ENCODE measurements around the gene KCND2. TPM values are rescaled to one million over a fixed set of nuclear protein-coding genes. Genes with fewer than 3 reads are reported as not detected.

Gene KCND2
- total RNA-seq, 2 donors from 2014 or later, result not detected

DNA sequence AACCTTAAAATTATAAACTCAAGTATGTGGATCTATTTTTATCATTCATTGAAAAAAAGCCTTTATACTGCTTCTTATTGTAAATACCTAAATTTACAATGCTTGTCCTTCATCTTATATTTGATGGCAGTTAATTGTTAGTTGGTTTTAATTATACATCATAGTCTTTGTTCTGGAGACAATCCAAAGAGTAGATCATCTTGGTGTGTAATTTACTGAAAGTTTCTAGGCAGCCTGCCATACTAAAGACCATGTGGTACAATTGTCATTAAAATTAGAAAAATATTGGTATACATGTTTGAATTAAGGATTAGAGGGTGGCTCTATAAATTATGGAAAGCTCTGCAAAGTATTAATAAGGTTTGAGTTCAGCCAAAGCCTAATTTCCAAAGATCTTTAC is 231.4 kb downstream of the KCND2 start:
- Mint-ChIP-seq H3K36me3 (ENCODE audit: low read depth) (no peaks in the 10 kb centered on the region), H3K4me1 (no peaks in the 10 kb centered on the region), H3K27me3 (no peaks in the 10 kb centered on the region), H3K4me3 (no peak overlapping the region), H3K27ac (no peak overlapping the region)
- DNase-seq (no peak), ATAC-seq (no peak)
- no peaks in the 10 kb centered on the region for H3K9me3 ChIP-seq (ENCODE audit: control insufficient read depth, low read length, poor library complexity, severe bottlenecking)

DNA sequence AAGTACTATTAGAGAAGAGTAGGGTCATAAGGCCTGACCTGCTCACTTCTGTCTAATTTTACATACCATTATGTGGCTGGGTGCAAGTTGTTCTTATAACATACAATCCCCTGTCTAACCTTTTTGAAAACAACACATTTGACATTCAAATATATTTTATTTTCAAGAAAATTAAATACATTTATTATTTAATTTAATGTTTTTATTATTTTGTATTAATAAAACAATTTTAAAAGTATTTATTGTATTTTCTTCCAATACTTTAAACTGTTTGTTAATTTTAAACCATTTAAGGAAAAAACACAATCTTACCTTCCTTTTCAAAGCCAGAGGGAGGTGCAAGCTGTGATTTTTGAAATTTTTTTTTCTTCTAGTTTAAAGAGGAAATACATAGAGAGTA is 232.8 kb downstream of the KCND2 start:
- DNase-seq, result no peak
- ATAC-seq, result no peak
- H3K4me1 Mint-ChIP-seq, result no peaks in the 10 kb centered on the region
- no peaks in the 10 kb centered on the region for H3K36me3 Mint-ChIP-seq (ENCODE audit: low read depth)
- no peaks in the 10 kb centered on the region for H3K9me3 ChIP-seq (ENCODE audit: control insufficient read depth, low read length, poor library complexity, severe bottlenecking)
- no peak overlapping the region for H3K27ac Mint-ChIP-seq
- no peaks in the 10 kb centered on the region for H3K27me3 Mint-ChIP-seq
- no peak overlapping the region for H3K4me3 Mint-ChIP-seq

DNA sequence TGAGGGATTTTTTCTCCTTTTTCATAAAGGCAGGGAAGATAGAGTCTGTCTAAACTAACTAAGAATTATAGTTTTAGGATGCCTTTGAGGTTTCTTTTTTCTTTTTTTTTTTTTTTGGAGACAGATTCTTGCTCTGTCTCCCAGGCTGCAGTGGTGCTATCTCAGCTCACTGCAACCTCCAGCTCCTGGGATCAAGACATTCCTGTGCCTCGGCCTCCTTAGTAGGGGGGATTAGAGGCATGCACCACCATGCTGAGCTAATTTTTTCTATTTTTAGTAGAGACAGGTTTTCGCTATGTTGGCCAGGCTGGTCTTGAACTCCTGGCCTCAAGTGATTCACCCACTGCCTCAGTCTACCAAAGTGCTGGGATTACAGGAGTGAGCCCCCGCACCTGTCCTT is 239.7 kb downstream of the KCND2 start:
- no peaks in the 10 kb centered on the region for H3K9me3 ChIP-seq (ENCODE audit: control insufficient read depth, low read length, poor library complexity, severe bottlenecking)
- H3K4me1 Mint-ChIP-seq, result no peaks in the 10 kb centered on the region
- no peaks in the 10 kb centered on the region for H3K36me3 Mint-ChIP-seq (ENCODE audit: low read depth)
- DNase-seq (no peak), ATAC-seq (no peak)
- no peak overlapping the region for H3K27ac Mint-ChIP-seq
- H3K27me3 Mint-ChIP-seq, result no peaks in the 10 kb centered on the region
- no peak overlapping the region for H3K4me3 Mint-ChIP-seq

DNA sequence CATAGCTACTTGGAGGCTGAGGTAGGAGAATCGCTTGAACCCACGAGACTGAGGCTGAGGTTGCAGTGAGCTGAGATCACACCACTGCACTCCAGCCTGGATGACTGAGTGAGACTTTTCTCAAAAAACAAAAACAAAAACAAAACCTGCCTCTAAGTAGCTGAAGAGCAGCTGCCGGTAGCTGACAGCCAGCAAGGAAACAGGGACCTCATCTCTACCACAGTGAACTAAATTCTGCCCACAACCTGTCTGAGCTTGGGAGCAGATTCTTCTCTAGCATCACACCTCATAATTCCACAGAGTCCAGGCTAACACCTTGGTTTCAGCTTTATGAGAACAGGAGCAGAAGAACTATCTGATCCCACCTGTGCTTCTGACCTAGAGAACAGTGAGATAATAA is 246.2 kb downstream of the KCND2 start:
- no peak for DNase-seq
- H3K4me3 Mint-ChIP-seq, result no peak overlapping the region
- no peak overlapping the region for H3K27ac Mint-ChIP-seq
- no peaks in the 10 kb centered on the region for H3K36me3 Mint-ChIP-seq (ENCODE audit: low read depth)
- no peaks in the 10 kb centered on the region for H3K4me1 Mint-ChIP-seq
- ATAC-seq, result no peak
- H3K27me3 Mint-ChIP-seq, result no peaks in the 10 kb centered on the region
- H3K9me3 ChIP-seq (ENCODE audit: control insufficient read depth, low read length, poor library complexity, severe bottlenecking), result no peaks in the 10 kb centered on the region

DNA sequence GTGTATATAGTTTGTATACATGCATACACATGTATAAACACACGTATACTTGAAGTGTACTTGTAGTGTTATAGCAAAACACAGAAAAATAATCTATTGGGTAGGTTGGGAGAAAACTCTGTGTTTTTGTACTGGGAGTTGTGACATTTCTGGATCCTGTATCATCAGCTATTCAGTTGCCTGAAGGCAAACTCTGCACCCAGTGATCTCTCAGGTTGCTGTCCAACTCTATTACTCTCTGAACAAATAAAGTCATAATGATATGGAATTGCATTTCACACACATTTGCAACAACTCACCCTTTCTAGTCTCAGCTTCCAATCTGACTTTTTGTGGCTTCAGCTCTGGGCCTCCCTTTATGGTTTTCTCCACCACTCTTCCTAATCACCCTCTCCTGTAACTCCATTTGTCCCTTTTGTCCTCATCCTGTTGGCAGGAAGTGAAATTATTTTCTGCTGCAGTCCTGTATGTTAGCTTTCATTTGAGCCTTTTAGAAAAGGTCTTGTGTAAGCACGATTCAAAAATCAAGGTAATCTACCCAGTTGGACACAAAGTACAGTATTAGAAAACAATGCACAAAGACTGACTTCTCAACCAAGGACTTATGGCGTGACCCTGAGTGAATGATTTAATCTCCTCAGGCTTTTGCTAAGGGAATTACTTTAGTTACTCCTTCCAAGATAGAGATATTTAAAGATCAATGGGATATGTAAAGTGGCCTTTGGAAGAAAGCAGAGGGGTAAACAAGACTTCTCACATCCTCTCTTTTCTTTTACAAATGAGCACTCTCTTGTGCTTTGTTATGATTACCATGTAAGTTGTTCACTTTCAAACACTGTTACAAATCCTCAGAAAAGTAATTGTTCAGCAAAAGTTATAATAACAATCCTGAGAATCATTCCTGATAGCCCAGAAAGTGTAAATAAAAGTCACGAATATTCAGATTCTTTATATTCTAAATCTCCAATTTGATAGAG is 249.1 kb downstream of the KCND2 start:
- no peaks in the 10 kb centered on the region for H3K36me3 Mint-ChIP-seq (ENCODE audit: low read depth)
- no peak for ATAC-seq

DNA sequence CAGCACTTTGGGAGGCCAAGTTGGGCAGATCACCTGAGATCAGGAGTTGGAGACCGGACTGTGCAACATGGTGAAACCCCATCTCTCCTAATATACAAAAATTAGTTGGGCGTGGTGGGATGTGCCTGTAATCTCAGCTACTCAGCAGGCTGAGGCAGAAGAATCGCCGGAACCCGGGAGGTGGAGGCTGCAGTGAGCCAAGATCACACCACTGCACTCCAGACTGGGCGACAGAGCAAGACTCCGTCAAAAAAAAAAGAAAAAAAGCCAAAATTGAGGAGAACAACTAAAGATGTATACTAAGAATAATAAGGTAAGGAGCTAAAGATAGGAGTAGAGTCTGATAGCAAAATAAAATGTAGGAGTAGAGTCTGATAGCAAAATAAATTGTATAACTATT is 251.0 kb downstream of the KCND2 start:
- no peaks in the 10 kb centered on the region for H3K4me1 Mint-ChIP-seq
- H3K36me3 Mint-ChIP-seq (ENCODE audit: low read depth), result no peaks in the 10 kb centered on the region
- no peak overlapping the region for H3K4me3 Mint-ChIP-seq
- DNase-seq, result no peak
- no peaks in the 10 kb centered on the region for H3K27me3 Mint-ChIP-seq
- H3K27ac Mint-ChIP-seq, result no peak overlapping the region
- H3K9me3 ChIP-seq (ENCODE audit: control insufficient read depth, low read length, poor library complexity, severe bottlenecking), result no peaks in the 10 kb centered on the region
- no peak for ATAC-seq

More for the DNA sequence above, 249.1 kb downstream of the KCND2 start:
- no peaks in the 10 kb centered on the region for H3K27me3 Mint-ChIP-seq
- H3K4me1 Mint-ChIP-seq, result no peaks in the 10 kb centered on the region
- H3K9me3 ChIP-seq (ENCODE audit: control insufficient read depth, low read length, poor library complexity, severe bottlenecking), result no peaks in the 10 kb centered on the region
- no peak overlapping the region for H3K27ac Mint-ChIP-seq
- DNase-seq, result no peak
- H3K4me3 Mint-ChIP-seq, result no peak overlapping the region

GRCh38 chr7:120526902-120527509 is 254.0 kb downstream of the KCND2 start:
- DNase-seq (no peak), ATAC-seq (no peak)
- no peak overlapping the region for H3K27ac Mint-ChIP-seq
- no peaks in the 10 kb centered on the region for H3K9me3 ChIP-seq (ENCODE audit: control insufficient read depth, low read length, poor library complexity, severe bottlenecking)
- no peaks in the 10 kb centered on the region for H3K36me3 Mint-ChIP-seq (ENCODE audit: low read depth)
- no peak overlapping the region for H3K4me3 Mint-ChIP-seq
- no peaks in the 10 kb centered on the region for H3K4me1 Mint-ChIP-seq
- H3K27me3 Mint-ChIP-seq, result no peaks in the 10 kb centered on the region

GRCh38 chr7:120529736-120530135 is 256.8 kb downstream of the KCND2 start:
- H3K9me3 ChIP-seq (ENCODE audit: control insufficient read depth, low read length, poor library complexity, severe bottlenecking), result no peaks in the 10 kb centered on the region
- Mint-ChIP-seq H3K4me1 (no peaks in the 10 kb centered on the region), H3K36me3 (ENCODE audit: low read depth) (no peaks in the 10 kb centered on the region), H3K4me3 (no peak overlapping the region), H3K27ac (no peak overlapping the region), H3K27me3 (no peaks in the 10 kb centered on the region)
- DNase-seq (no peak), ATAC-seq (no peak)

DNA sequence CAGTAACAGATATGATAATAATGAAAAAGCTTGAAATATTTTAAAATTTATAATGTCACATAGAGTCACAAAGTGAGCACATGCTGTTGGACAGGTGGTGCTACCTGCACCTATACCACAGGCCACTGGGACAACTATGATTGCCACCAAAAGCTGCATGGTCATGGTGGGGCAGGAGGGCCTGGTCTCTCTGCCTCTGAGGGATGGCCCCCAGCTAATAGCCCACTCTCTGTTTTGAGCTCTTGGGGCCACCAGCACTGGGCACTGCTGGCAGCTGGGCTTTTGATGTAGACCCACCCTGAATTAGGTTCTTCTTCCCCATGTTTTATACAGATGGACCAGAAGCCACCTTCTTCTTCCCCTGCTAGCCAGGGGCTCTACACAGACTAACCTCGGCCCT is 265.4 kb downstream of the KCND2 start:
- no peaks in the 10 kb centered on the region for H3K9me3 ChIP-seq (ENCODE audit: control insufficient read depth, low read length, poor library complexity, severe bottlenecking)
- H3K4me1 Mint-ChIP-seq, result no peaks in the 10 kb centered on the region
- H3K4me3 Mint-ChIP-seq, result no peak overlapping the region
- DNase-seq (no peak), ATAC-seq (no peak)
- H3K36me3 Mint-ChIP-seq (ENCODE audit: low read depth), result no peaks in the 10 kb centered on the region
- no peaks in the 10 kb centered on the region for H3K27me3 Mint-ChIP-seq
- no peak overlapping the region for H3K27ac Mint-ChIP-seq

- Mint-ChIP-seq H3K36me3 (ENCODE audit: low read depth) (no peaks in the 10 kb centered on the region), H3K4me1 (no peaks in the 10 kb centered on the region), H3K4me3 (no peak overlapping the region), H3K27me3 (no peaks in the 10 kb centered on the region), H3K27ac (no peak overlapping the region)
- DNase-seq (no peak), ATAC-seq (no peak)
- no peaks in the 10 kb centered on the region for H3K9me3 ChIP-seq (ENCODE audit: control insufficient read depth, low read length, poor library complexity, severe bottlenecking)
Observed at GRCh38 chr7:120539321-120539720, 266.3 kb downstream of the KCND2 start.

DNA sequence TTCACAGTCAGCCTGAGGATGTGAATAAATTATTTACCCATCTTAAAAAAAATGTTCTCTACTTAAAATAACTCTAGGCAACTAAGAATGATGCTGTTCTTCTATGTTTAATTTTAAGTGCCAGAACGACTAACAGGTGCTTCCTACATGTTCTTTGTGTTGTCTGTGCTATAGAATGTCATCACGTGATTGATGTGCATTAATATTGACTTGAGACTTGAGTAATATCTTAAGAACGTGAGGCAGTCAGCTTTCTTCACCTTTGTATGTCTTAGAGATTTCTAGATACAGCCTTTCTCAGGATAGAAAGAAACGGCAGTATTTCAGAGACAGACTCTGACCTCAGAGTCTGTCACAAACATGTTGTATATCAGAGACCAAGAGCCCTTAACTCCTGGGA is 274.6 kb downstream of the KCND2 start:
- no peak for ATAC-seq
- H3K27ac Mint-ChIP-seq, result no peak overlapping the region
- H3K36me3 Mint-ChIP-seq (ENCODE audit: low read depth), result no peaks in the 10 kb centered on the region
- H3K9me3 ChIP-seq (ENCODE audit: control insufficient read depth, low read length, poor library complexity, severe bottlenecking), result no peaks in the 10 kb centered on the region
- no peak overlapping the region for H3K4me3 Mint-ChIP-seq
- no peaks in the 10 kb centered on the region for H3K4me1 Mint-ChIP-seq
- DNase-seq, result no peak
- H3K27me3 Mint-ChIP-seq, result no peaks in the 10 kb centered on the region

- H3K9me3 ChIP-seq (ENCODE audit: control insufficient read depth, low read length, poor library complexity, severe bottlenecking), result no peaks in the 10 kb centered on the region
- H3K4me1 Mint-ChIP-seq, result no peaks in the 10 kb centered on the region
- ATAC-seq, result no peak
- H3K36me3 Mint-ChIP-seq (ENCODE audit: low read depth), result no peaks in the 10 kb centered on the region
- H3K27ac Mint-ChIP-seq, result no peak overlapping the region
- no peaks in the 10 kb centered on the region for H3K27me3 Mint-ChIP-seq
- no peak overlapping the region for H3K4me3 Mint-ChIP-seq
- no peak for DNase-seq
Observed at GRCh38 chr7:120550494-120551048, 277.6 kb downstream of the KCND2 start.

DNA sequence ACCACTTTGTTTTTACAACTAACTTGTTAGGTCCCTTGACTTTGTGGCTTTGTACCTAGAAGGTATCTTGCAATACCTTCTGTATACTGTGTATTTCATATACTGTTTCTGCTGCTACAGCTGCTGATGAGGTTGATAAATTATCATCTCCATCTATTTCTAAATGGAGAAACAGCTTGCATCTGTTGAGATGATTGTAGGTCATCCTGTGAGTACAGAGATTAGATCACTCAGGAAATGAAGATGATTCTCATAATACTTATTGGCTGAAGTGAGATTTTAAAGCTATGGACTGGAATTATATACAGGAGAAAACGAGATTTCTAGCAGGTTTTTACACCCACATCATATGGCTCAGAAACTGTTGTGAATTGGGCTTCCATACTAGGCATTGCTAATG is 280.5 kb downstream of the KCND2 start:
- DNase-seq (no peak), ATAC-seq (no peak)
- Mint-ChIP-seq H3K4me3 (no peak overlapping the region), H3K4me1 (no peaks in the 10 kb centered on the region), H3K27ac (no peak overlapping the region), H3K36me3 (ENCODE audit: low read depth) (no peaks in the 10 kb centered on the region), H3K27me3 (no peaks in the 10 kb centered on the region)
- H3K9me3 ChIP-seq (ENCODE audit: control insufficient read depth, low read length, poor library complexity, severe bottlenecking), result no peaks in the 10 kb centered on the region
